ENCODE measurements around the gene SOX1. TPM values are rescaled to one million over a fixed set of nuclear protein-coding genes. Genes with fewer than 3 reads are reported as not detected.

The SOX1 gene
- total and polyA plus RNA-seq, 7 donors = under 0.01 to 0.36 (median 0.01) TPM; not detected in 4

GRCh38 chr13:112104881-112105234 is 37.9 kb downstream of the SOX1 start:
- Histone ChIP-seq H3K4me3 (no peak overlapping the region), H3K27me3 (peaks cover 28 to 100% (median 54%) of the 10 kb centered on the region in 3 donors), H3K27ac (no peak overlapping the region), H3K9me3 (no peaks in the 10 kb centered on the region), H3K36me3 (no peaks in the 10 kb centered on the region), H3K4me1 (peaks cover 0 to 28% (median 21%) of the 10 kb centered on the region in 4 donors)
- no peak for TF ChIP-seq CTCF (IDR thresholded peaks at IDR 0.05)
- no peak for TF ChIP-seq EP300 (IDR thresholded peaks at IDR 0.05)
- TF ChIP-seq POLR2A (IDR thresholded peaks at IDR 0.05) = no peak
- no peak for TF ChIP-seq POLR2AphosphoS5 (IDR thresholded peaks at IDR 0.05)
- peak; percentile 33 for DNase-seq
- intact Hi-C loops (cut with DNase I) = no loop called here
- 7 to 9% methylated on average over 44 of the region's 44 CpGs for WGBS, 2 donors

GRCh38 chr13:112105244-112105681 is 38.3 kb downstream of the SOX1 start:
- 2 to 8% methylated on average over 35 of the region's 35 CpGs for WGBS, 2 donors
- no peak for TF ChIP-seq EP300 (IDR thresholded peaks at IDR 0.05)
- peaks cover 28 to 100% (median 54%) of the 10 kb centered on the region in 3 donors for H3K27me3 ChIP-seq

GRCh38 chr13:112105892-112106291 is 38.9 kb downstream of the SOX1 start:
- no peak overlapping the region for H3K27ac ChIP-seq
- peaks cover 28 to 100% (median 54%) of the 10 kb centered on the region in 3 donors for H3K27me3 ChIP-seq
- intact Hi-C loops (cut with DNase I) = no loop called here
- DNase-seq = no peak
- peaks cover 0 to 28% (median 21%) of the 10 kb centered on the region in 4 donors for H3K4me1 ChIP-seq
- TF ChIP-seq POLR2A (IDR thresholded peaks at IDR 0.05) (no peak), EP300 (IDR thresholded peaks at IDR 0.05) (no peak), POLR2AphosphoS5 (IDR thresholded peaks at IDR 0.05) (no peak)
- 6 to 10% methylated on average over 21 of the region's 21 CpGs for WGBS, 2 donors
- H3K4me3 ChIP-seq = no peak overlapping the region
- no peaks in the 10 kb centered on the region for H3K36me3 ChIP-seq
- H3K9me3 ChIP-seq = no peaks in the 10 kb centered on the region

More at GRCh38 chr13:112105244-112105681, 38.3 kb downstream of the SOX1 start:
- no peak overlapping the region for H3K4me3 ChIP-seq
- H3K36me3 ChIP-seq = no peaks in the 10 kb centered on the region
- peak; percentile 53 for DNase-seq
- intact Hi-C loops (cut with DNase I) = no loop called here
- H3K27ac ChIP-seq = no peak overlapping the region
- H3K9me3 ChIP-seq = no peaks in the 10 kb centered on the region
- H3K4me1 ChIP-seq = peaks cover 0 to 28% (median 21%) of the 10 kb centered on the region in 4 donors

- peaks cover 28 to 97% (median 54%) of the 10 kb centered on the region in 3 donors for H3K27me3 ChIP-seq
- TF ChIP-seq EP300 (IDR thresholded peaks at IDR 0.05) (no peak), CTCF (IDR thresholded peaks at IDR 0.05) (no peak), POLR2A (IDR thresholded peaks at IDR 0.05) (no peak), POLR2AphosphoS5 (IDR thresholded peaks at IDR 0.05) (no peak)
- no peak overlapping the region for H3K4me3 ChIP-seq
- intact Hi-C loops (cut with DNase I) = no loop called here
- WGBS, 2 donors = 9 to 26% methylated on average over 36 of the region's 36 CpGs
- H3K36me3 ChIP-seq = no peaks in the 10 kb centered on the region
- no peaks in the 10 kb centered on the region for H3K9me3 ChIP-seq
- DNase-seq = no peak
- no peak overlapping the region for H3K27ac ChIP-seq
- peaks cover 0 to 28% (median 21%) of the 10 kb centered on the region in 4 donors for H3K4me1 ChIP-seq
Observed at GRCh38 chr13:112106478-112107141, 39.7 kb downstream of the SOX1 start.

- WGBS, 2 donors = 34 to 82% methylated on average over 18 of the region's 18 CpGs
- intact Hi-C loops (cut with DNase I) = no loop called here
- Histone ChIP-seq H3K27me3 (peaks cover 28 to 95% (median 54%) of the 10 kb centered on the region in 3 donors), H3K4me1 (peaks cover 0 to 28% (median 21%) of the 10 kb centered on the region in 4 donors), H3K27ac (no peak overlapping the region), H3K36me3 (no peaks in the 10 kb centered on the region), H3K4me3 (no peak overlapping the region), H3K9me3 (no peaks in the 10 kb centered on the region)
- TF ChIP-seq CTCF (IDR thresholded peaks at IDR 0.05) = no peak
- no peak for TF ChIP-seq EP300 (IDR thresholded peaks at IDR 0.05)
- no peak for TF ChIP-seq POLR2AphosphoS5 (IDR thresholded peaks at IDR 0.05)
- TF ChIP-seq POLR2A (IDR thresholded peaks at IDR 0.05) = no peak
- DNase-seq = no peak
Observed at GRCh38 chr13:112107289-112107688, 40.3 kb downstream of the SOX1 start.
